SW 1271 (cell line): Measurements from ENCODE around the gene FTCD.
"Not testable (repeated sequence)": the region's sequence is repeated elsewhere in the genome, so short reads cannot be mapped to it uniquely, and the experiment has no call there.

Experiments
- DNase-seq, 2 experiments: peaks; one replicate each; lab custom pipeline; 2025; lab: John Stamatoyannopoulos, UW

FTCD gene

DNA sequence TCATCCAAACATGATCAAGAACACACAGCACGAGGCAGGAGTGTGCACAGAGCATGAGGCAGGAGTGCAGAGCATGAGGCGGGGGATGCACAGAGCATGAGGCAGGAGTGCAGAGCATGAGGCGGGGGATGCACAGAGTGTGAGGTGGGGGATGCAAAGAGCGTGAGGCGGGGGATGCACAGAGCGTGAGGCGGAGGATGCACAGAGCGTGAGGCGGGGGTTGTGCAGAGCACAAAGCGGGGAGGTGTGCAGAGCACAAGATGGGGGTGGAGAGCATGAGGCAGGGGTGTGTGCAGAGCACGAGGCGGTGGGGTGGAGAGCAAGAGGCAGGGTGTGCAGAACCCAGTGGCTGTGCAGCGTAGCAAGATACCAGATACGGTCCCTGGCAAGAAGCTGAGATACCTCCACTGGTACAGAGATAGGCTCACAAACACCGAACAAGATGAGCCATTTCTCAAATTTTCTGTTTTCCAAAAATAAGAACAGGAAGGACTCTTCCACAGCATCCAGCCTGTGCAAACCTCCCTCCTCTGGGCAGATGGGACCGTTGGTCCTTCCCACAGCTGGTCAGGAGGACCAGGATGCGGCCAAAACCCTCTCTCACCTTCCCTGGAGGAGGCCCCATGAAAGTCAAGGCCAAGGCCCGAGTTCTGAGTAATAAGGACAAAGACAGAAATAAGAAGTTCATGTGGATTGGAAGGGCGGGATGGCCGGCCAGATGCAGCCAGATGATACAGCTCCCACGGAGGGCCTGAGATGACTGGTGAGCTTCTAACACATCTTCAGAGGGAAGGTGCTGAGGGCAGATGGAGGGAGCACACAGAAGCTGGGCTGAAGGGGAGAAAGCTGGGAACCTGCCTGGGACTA, 16.9 kb upstream of the FTCD start:
- DNase-seq, result no peak

DNA sequence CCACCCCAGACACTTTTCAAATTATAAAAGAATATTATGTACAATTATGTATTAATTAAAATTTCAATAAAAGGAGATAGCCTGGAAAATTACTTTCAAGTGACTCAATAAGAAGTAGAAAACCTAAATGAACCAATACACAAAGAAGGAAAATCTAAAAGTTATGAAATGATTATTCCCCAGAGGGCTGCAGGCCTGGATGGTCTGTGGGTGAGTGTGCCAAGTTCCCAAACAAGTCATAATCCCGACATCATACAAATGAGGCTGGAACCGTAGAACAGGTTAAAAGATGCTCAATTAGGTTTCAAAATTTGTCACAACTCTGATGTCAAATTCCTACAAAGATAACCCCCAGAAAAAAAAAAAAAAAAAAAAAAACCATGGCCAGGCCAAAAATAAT, 16.2 kb upstream of the FTCD start:
- DNase-seq, result no peak

DNA sequence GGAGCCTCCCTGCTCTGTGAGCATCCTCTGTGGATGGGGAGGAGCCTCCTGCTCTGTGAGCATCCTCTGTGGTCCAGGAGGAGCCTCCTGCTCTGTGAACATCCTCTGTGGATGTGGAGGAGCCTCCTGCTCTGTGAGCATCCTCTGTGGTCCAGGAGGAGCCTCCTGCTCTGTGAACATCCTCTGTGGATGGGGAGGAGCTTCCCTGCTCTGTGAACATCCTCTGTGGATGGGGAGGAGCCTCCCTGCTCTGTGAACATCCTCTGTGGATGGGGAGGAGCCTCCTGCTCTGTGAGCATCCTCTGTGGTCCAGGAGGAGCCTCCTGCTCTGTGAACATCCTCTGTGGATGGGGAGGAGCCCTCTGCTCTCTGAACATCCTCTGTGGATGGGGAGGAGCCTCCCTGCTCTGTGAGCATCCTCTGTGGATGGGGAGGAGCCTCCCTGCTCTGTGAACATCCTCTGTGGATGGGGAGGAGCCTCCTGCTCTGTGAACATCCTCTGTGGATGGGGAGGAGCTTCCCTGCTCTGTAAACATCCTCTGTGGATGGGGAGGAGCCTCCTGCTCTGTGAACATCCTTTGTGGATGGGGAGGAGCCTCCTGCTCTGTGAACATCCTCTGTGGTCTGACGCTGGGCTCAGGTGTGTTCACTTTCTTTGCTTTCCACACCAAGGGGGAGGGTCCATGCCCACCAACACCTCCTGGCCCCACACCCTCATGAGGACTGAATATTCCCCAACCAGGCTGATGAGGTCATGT, 15.2 kb upstream of the FTCD start:
- not testable (repeated sequence) for DNase-seq

DNA sequence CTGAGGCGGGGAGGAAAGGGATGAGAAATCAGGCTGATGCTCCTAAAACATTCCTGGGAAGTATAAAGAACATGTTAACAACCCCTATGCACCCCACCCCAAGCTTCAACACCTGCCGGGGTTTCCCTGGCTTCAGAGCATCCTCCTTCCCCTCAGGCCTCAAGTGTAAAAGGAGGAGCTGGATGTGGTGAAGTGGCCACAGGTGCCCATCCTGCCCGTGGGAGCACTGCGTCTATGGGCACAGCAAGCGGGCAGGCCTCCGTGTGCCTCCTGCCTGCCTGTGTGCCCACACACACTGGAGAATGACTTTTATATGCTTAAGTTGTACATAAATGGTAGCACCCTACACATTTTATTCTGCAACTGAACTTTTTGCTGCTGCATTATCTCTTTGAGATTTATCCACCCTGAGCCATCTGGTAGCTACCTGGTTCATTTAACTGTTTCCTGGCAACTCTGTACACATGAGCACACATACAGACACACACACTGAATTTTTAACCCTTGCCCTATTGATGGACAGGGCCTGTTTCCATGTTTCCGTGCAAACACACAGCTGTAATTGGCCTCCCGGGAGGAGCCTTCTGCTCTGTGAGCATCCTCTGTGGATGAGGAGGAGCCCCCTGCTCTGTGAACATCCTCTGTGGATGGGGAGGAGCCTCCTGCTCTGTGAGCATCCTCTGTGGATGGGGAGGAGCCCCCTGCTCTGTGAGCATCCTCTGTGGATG, 13.4 kb upstream of the FTCD start:
- DNase-seq, result no peak

DNA sequence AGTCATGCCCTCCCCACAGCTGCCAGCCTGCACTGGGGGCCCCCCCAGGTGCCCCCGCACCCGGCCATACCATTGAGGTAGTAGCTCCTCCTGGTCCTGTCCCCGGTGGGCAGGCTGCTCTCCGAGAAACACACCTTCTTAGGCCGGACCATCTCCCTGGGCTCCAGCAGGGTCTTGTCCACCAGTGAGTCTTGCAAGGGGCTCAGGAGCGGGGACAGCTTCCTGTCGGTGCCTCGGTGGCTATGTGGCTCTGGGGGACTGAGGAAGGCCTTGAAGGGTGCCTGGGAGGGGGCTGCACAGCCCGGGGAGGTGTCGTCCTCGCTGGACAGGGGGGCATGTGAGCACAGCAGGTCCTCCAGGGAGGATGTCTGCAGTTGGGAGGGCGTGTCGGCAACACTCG, 12.9 kb upstream of the FTCD start:
- DNase-seq, result no peak

DNA sequence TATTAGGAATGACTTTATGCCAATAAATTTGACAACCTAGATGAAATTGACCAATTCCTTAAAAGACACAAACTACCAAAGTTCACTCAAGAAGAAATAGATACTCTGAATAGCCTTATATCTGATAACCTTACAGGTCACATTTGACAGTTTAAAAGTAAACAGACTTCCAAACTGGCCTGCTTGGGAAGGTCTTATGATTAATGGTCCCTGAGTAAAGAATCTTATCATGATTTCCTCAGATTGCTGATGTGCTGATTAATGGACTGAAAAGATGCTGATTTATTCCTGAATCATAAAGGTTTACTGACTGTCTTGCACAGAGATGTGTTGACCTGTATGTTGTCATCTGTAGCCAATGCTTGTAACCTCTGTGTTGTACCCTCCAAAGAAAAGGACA, 9.7 kb upstream of the FTCD start:
- DNase-seq, result no peak

DNA sequence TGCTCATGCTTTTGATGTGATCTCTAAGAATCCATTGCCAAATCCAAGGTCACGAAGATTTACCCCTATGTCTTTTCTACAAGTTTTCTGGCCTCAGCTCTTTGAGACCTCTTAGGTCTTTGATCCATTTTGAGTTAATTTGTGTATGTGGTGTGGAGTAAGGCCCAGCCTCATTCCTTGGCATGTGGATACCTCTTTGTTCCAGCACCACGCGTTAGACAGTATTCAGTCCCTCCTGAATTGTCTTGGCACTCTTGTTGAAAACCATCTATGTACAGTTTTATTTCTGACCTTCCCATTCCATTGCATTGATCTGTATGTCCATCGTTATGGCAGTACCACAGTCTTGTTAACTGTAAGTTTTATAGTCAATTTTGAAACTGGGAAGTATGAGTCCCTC, 8.0 kb upstream of the FTCD start:
- no peak for DNase-seq

DNA sequence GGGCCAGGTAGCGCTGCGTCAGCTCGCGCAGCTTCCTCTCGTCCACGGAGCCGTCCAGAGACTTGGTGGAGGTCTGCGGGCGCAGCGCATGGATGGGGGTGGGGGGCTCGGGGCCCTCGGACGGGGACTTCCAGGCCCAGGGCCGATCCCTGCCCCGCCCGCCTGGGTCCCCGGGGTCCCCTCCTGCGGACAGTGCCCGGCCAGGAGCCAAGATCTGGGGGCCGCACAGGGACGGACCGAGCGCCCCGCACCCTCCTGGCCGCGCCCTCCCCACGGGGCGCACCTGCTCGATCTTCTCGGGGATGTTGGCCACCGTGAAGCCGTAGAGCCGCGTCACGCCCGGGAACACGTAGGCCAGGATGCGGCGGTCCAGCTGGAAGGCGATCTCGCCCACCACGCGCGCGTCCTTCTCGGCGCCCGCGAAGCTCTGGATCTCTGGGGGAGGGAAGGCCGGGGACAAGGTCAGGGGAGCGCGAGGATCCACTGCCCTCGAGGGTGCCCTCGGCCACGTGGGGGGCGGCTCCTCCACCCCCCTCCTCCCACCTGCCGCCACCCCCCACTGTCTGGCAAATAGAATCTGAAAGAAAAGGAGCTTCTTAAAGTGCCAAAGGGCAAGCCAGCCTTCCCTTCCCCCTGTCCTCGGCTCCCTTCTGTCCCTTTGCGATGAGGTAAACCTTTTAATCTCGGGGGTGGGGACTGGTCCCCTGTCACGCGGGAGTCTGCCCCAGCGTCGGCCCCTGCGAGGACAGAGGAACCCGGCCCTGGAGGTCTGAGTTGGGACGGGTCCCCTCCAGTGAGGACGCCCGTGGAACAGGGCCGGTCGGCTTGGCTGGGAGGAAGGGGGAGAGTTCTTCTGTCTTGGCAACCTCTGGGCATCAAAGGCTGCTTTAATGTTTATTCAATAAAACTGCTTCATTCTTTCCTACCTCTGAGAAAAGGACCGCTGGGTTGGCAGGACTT, 6.5 kb upstream of the FTCD start:
- no peak for DNase-seq

DNA sequence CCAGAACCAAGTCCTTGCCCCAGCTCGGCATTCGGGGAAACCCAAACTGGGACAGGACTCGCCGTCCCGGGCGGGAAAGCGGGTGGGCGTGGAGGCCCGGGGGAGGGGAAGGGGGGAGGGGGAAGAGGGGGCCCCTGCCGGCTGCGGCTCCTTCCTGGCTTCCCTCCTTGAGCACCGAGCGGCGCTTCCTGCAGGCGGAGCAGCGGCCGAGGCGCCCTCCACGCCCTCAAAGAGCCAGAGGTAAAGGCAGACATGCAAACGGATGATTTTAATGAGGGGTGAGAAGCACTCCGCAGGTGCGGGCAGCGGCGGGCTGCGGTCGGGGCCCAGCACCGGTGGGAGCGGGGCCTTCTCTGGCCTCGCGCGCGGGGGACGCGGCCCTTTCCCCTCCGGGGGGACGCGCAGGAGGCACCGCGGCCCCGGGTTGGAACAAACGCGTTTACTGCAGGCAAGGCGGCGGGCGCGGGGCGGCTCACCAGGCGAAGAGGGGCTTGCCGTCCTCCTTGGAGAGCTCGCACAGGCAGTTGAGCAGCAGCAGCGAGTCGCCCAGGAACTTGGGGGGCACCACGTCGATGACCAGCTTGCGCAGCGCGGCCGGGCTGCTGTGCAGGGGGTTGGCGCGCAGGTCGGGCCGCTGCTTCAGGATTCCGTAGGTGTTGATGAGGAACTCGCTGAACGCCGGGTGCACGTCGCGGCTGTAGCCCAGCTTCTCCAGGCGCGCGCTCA, 5.7 kb upstream of the FTCD start:
- no peak for DNase-seq

DNA sequence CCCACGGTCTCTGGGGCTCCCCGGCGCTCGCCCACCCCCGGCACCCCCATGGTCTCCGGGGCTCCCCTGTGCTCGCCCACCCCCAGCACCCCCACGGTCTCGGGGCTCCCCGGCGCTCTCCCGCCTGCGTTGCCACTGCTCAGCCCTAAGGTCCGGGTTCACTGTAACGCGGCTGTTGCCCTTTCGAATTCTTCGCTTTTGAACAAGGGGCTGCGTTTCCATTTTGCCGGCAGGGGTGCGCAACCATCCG, 5.2 kb upstream of the FTCD start:
- no peak for DNase-seq

DNA sequence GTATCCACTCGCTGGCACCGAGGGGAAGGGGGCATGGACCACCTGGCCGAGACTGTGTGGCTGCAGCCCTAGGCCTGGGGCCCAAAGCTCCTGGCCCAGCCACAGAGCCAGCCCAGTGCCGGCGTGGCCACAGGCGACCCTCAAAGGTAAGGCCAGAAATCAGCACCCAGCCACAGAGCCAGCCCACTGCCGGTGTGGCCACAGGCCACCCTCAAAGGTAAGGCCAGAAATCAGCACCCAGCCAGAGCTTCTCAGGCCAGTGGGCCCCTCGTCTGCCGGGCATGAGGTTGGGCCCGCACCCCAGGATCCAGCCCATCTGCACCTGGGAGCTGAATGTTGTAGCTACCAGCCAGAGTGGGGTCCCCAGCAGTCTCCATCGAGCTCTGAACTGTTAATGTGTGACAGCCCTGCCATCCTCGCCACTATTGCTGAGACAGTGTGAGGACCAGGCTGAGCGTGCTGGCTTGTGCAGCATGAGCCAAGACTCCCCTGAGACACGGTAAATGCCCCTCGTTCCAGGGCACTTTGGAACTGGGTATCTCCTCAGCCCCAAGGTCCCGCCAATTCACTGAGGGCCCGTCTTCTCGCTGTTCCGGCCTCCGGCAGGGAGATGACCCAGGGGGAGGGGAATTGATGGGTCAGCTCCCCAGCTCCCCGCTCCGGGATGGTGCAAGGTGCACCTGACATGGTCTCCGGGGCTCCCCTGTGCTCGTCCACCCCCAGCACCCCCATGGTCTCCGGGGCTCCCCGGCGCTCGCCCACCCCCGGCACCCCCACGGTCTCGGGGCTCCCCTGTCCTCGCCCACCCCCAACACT, 4.7 kb upstream of the FTCD start:
- DNase-seq, result no peak

DNA sequence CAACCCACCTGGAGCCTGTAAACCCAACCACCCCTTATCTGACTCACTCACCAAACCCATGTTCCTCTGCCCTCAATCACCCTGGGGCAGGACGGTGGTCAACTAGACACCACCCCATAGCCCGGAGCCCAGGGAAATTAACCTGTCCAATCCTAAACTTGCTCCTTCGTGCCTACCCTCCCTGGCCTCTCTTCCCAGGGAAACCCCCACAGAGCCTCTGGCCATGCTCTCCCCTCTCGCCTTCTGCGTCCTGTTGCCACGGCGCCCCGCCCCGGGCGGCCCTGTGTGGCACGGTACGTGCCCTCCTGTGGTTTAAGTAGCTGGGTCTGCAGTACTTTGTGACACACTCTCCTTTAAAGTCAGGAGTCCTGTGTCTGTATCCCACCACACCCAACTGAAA, 4.0 kb upstream of the FTCD start:
- no peak for DNase-seq

DNA sequence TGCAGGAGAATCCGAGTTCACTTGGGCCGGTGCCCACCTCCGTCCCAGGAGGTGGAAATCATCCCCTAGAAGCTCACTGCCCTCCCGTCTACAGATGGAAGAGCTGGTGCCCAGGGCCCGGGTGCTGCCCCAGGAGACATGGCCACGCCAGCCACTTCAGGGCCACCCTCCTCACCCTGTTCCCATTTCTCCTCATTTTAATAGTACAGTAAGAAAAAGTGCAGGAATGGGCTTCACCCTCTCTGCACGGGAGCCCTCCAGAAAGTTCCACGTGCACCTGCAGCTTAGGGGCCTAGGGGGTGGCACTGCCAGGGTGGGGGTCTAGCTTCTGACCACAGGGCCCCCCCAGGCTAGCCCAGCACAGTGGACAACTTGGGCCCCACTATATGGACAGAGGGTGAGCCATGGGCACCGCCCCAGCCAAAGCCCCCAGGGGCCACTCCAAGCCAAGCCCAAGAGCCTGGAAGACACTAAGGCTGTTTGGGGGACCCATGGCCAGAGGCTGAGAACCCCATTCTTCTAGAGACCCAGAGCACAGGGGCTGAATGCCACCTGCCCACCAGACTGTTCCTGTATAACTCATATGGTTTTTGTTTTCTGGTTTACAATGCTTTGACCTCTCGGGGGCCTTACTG, 3.4 kb upstream of the FTCD start:
- DNase-seq, result no peak

DNA sequence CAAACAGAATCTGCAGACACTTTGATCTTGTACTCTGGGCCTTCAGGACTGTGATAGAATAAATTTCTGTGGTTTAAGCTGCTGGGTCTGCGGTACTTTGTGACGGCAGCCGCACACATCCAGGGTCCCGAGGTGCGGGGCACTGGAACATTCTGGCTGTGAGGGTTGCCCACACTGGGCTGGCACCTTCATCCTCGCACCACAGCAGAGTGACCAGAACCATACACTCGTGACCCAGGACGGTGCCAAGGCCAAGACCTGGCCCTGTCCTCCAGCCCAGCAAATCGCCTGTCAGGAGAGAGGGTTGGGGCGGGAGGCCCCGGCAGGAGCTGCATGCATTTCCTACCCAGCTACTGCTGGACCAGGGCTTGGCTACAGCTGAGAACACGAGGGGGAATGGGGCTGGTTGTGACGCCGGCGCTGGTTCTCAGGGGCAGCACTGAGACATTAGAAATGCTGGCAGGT, 2.6 kb upstream of the FTCD start:
- no peak for DNase-seq

DNA sequence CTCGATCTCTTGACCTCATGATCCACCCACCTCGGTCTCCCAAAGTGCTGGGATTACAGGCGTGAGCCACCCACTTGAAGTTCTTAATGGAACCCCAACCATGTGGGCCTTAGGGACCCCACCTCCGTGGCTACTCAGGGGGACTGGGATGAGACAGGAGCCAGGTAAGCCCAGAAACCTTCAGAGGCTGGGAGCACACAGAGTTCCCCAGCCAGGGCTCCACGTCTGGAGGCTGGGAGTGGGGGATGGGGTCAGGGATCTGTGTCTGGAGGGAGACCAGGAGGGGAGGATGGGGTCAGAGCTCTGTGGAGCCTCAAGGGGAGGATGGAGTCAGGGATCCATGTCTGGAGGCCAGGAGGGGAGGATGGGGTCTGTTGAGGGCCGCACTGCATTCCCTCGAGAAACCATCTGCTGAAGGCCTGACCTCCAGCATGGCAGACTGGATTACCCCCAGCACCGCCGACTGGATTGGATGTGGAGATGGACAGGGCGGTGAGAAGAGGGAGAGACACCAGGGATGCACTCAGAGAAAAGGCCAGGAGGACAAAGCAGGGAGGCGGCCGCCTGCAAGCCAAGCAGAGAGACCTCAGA, 2.1 kb upstream of the FTCD start:
- DNase-seq, result no peak

DNA sequence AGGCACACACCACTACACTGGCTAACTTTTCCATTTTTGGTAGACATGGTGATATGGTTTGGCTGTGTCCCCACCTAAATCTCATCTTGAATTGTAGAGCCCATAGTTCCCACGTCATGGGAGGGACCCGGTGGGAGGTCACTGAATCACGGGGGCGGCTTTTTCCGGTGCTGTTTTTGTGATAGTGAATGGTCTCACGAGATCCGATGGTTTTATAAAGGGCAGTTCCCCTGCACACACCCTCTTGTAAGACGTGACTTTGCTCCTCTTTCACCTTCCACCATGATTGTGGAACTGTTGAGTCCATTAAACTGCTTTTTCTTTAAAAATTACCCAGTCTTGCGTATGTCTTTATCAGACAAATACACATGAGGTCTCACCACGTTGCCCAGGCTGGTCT, 1.3 kb upstream of the FTCD start:
- DNase-seq, result no peak

DNA sequence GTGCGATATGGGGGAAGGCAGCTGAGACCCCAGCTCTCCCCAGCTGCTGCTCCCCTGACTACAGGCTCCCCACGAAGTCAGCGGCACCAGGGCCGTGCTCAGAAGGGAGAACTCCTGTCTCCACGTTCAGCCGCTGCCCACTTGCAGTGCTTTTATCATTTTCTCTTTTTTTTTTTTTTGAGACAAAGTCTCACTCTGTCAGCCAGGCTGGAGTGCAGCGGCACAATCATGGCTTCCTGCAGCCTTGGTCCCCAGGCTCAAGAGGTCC, 933 bp upstream of the FTCD start:
- DNase-seq, result no peak

DNA sequence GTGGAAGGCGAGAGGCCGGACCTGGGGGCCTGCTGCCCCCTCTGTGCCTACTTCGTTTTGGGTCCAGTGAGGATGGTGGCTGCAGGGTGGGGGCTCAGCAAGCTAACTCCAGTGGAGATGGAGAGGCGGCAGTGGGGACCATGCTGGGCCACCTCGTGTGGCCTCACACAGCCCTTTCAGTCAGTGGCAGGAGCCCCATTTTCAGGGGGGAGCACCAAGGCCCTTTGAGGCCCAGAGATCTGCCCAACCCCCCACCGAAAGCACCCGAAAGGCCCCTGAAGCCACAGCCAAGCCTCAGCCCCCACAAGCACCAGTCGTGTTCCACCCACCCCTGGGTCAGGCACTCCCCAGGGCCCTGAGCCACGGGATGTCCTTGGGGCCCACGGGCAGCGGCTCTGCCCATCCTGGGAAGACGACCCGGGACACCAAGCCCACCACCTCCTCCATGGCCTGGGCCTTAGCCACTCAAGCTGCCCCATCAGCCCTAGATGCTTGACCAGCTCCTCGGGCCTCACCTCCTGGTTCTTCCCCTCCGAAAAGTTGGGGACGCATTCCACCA, 345 bp downstream of the FTCD start:
- DNase-seq, result no peak
